Dendritic cell treated with granulocyte-macrophage colony-stimulating factor and Interleukin-4, amounts not matched to agents 40 ng/mL and 50 ng/mL, for 4 days (primary cell): ENCODE data around the gene NTSR1.
A peak's percentile ranks its signal among the peaks of the same experiment; 100 is the strongest.

Experiments used
- H3K27ac Mint-ChIP-seq: one replicate; pipeline ENCODE4 v1.8.0; 2022; ENCODE audit warnings: mild to moderate bottlenecking, mixed read lengths
- H3K27me3 Mint-ChIP-seq: one replicate; pipeline ENCODE4 v1.8.0; 2022; ENCODE audit warnings: mild to moderate bottlenecking, mixed read lengths
- H3K36me3 Mint-ChIP-seq: one replicate; pipeline ENCODE4 v1.8.0; 2022; ENCODE audit warnings: low read depth, mixed read lengths
- H3K4me1 Mint-ChIP-seq: one replicate; pipeline ENCODE4 v1.8.0; 2022; ENCODE audit warnings: low read depth, mixed read lengths
- H3K4me3 Mint-ChIP-seq: one replicate; pipeline ENCODE4 v1.8.0; 2022; ENCODE audit warnings: mild to moderate bottlenecking, moderate library complexity, mixed read lengths
- H3K9me3 Mint-ChIP-seq: one replicate; pipeline ENCODE4 v1.8.0; 2022; ENCODE audit warnings: mixed read lengths
- intact Hi-C: fragments of 100-400 bp; cut with micrococcal nuclease; formaldehyde crosslinking; loops from one replicate; pipeline ENCODE4 v1.15.0; 2022

Gene NTSR1

GRCh38 chr20:62693524-62693922, 15.1 kb upstream of the NTSR1 start:
- H3K4me3 Mint-ChIP-seq: no peak overlapping the region
- peaks cover 52% of the 10 kb centered on the region for H3K27me3 Mint-ChIP-seq
- no peak overlapping the region for H3K27ac Mint-ChIP-seq
- intact Hi-C loops: no loop called here
- peaks cover 47% of the 10 kb centered on the region for H3K4me1 Mint-ChIP-seq
- no peaks in the 10 kb centered on the region for H3K9me3 Mint-ChIP-seq
- H3K36me3 Mint-ChIP-seq: no peaks in the 10 kb centered on the region

- Mint-ChIP-seq H3K27me3 (peaks cover 50% of the 10 kb centered on the region), H3K4me1 (peaks cover 43% of the 10 kb centered on the region), H3K4me3 (no peak overlapping the region)
Measured at GRCh38 chr20:62694106-62694505, 14.5 kb upstream of the NTSR1 start.

GRCh38 chr20:62694868-62695267, 13.8 kb upstream of the NTSR1 start:
- no peaks in the 10 kb centered on the region for H3K9me3 Mint-ChIP-seq
- H3K27me3 Mint-ChIP-seq: peaks cover 50% of the 10 kb centered on the region
- peaks cover 39% of the 10 kb centered on the region for H3K4me1 Mint-ChIP-seq
- no peak overlapping the region for H3K4me3 Mint-ChIP-seq
- intact Hi-C loops: no loop called here
- no peak overlapping the region for H3K27ac Mint-ChIP-seq
- H3K36me3 Mint-ChIP-seq: no peaks in the 10 kb centered on the region

More at GRCh38 chr20:62694106-62694505, 14.5 kb upstream of the NTSR1 start:
- no peaks in the 10 kb centered on the region for H3K9me3 Mint-ChIP-seq
- intact Hi-C loops: no loop called here
- no peak overlapping the region for H3K27ac Mint-ChIP-seq
- H3K36me3 Mint-ChIP-seq: no peaks in the 10 kb centered on the region

- Mint-ChIP-seq H3K36me3 (no peaks in the 10 kb centered on the region), H3K9me3 (no peaks in the 10 kb centered on the region), H3K27me3 (peaks cover 48% of the 10 kb centered on the region), H3K27ac (no peak overlapping the region), H3K4me1 (peaks cover 39% of the 10 kb centered on the region), H3K4me3 (no peak overlapping the region)
- intact Hi-C loops: no loop called here
Measured at GRCh38 chr20:62695448-62696414, 12.9 kb upstream of the NTSR1 start.

- H3K27ac Mint-ChIP-seq: no peak overlapping the region
- no peaks in the 10 kb centered on the region for H3K9me3 Mint-ChIP-seq
- intact Hi-C loops: no loop called here
- H3K4me3 Mint-ChIP-seq: no peak overlapping the region
- no peaks in the 10 kb centered on the region for H3K36me3 Mint-ChIP-seq
- peaks cover 39% of the 10 kb centered on the region for H3K4me1 Mint-ChIP-seq
- H3K27me3 Mint-ChIP-seq: peaks cover 56% of the 10 kb centered on the region
Measured at GRCh38 chr20:62696434-62696957, 12.1 kb upstream of the NTSR1 start.

GRCh38 chr20:62696989-62697388, 11.6 kb upstream of the NTSR1 start:
- intact Hi-C loops: no loop called here
- Mint-ChIP-seq H3K4me1 (peaks cover 39% of the 10 kb centered on the region), H3K27me3 (peaks cover 54% of the 10 kb centered on the region), H3K27ac (peak overlapping the region; percentile 58), H3K36me3 (no peaks in the 10 kb centered on the region), H3K9me3 (no peaks in the 10 kb centered on the region), H3K4me3 (no peak overlapping the region)

GRCh38 chr20:62697468-62697912, 11.1 kb upstream of the NTSR1 start:
- H3K4me1 Mint-ChIP-seq: peaks cover 39% of the 10 kb centered on the region
- H3K27ac Mint-ChIP-seq: peak overlapping the region; percentile 58
- intact Hi-C loops: no loop called here
- peaks cover 56% of the 10 kb centered on the region for H3K27me3 Mint-ChIP-seq
- no peaks in the 10 kb centered on the region for H3K9me3 Mint-ChIP-seq
- H3K36me3 Mint-ChIP-seq: no peaks in the 10 kb centered on the region
- no peak overlapping the region for H3K4me3 Mint-ChIP-seq

- H3K27ac Mint-ChIP-seq: peak overlapping the region; percentile 58
- peaks cover 51% of the 10 kb centered on the region for H3K27me3 Mint-ChIP-seq
- no peak overlapping the region for H3K4me3 Mint-ChIP-seq
- H3K36me3 Mint-ChIP-seq: no peaks in the 10 kb centered on the region
- no peaks in the 10 kb centered on the region for H3K9me3 Mint-ChIP-seq
- peaks cover 39% of the 10 kb centered on the region for H3K4me1 Mint-ChIP-seq
- intact Hi-C loops: no loop called here
Measured at GRCh38 chr20:62698231-62698630, 10.4 kb upstream of the NTSR1 start.

GRCh38 chr20:62699296-62699695, 9.3 kb upstream of the NTSR1 start:
- H3K27ac Mint-ChIP-seq: no peak overlapping the region
- intact Hi-C loops: no loop called here
- H3K4me3 Mint-ChIP-seq: no peak overlapping the region
- no peaks in the 10 kb centered on the region for H3K36me3 Mint-ChIP-seq
- peaks cover 49% of the 10 kb centered on the region for H3K27me3 Mint-ChIP-seq
- H3K9me3 Mint-ChIP-seq: no peaks in the 10 kb centered on the region
- peaks cover 46% of the 10 kb centered on the region for H3K4me1 Mint-ChIP-seq

- Mint-ChIP-seq H3K27ac (no peak overlapping the region), H3K4me3 (no peak overlapping the region), H3K4me1 (peaks cover 50% of the 10 kb centered on the region), H3K27me3 (peaks cover 50% of the 10 kb centered on the region), H3K36me3 (no peaks in the 10 kb centered on the region), H3K9me3 (no peaks in the 10 kb centered on the region)
- intact Hi-C loops: no loop called here
Measured at GRCh38 chr20:62699741-62700140, 8.9 kb upstream of the NTSR1 start.

- H3K27ac Mint-ChIP-seq: no peak overlapping the region
Measured at GRCh38 chr20:62700261-62700930, 8.2 kb upstream of the NTSR1 start.

GRCh38 chr20:62701161-62702012, 7.2 kb upstream of the NTSR1 start:
- Mint-ChIP-seq H3K27ac (no peak overlapping the region), H3K4me3 (no peak overlapping the region), H3K4me1 (peaks cover 38% of the 10 kb centered on the region), H3K9me3 (no peaks in the 10 kb centered on the region), H3K36me3 (no peaks in the 10 kb centered on the region), H3K27me3 (peaks cover 49% of the 10 kb centered on the region)
- intact Hi-C loops: no loop called here

More at GRCh38 chr20:62700261-62700930, 8.2 kb upstream of the NTSR1 start:
- Mint-ChIP-seq H3K27me3 (peaks cover 50% of the 10 kb centered on the region), H3K4me1 (peaks cover 48% of the 10 kb centered on the region), H3K36me3 (no peaks in the 10 kb centered on the region), H3K9me3 (no peaks in the 10 kb centered on the region), H3K4me3 (no peak overlapping the region)
- intact Hi-C loops: no loop called here

- Mint-ChIP-seq H3K27me3 (peaks cover 52% of the 10 kb centered on the region), H3K36me3 (no peaks in the 10 kb centered on the region), H3K9me3 (no peaks in the 10 kb centered on the region), H3K4me3 (no peak overlapping the region), H3K27ac (no peak overlapping the region), H3K4me1 (peaks cover 33% of the 10 kb centered on the region)
- intact Hi-C loops: no loop called here
Measured at GRCh38 chr20:62702013-62702300, 6.7 kb upstream of the NTSR1 start.
